Progenitor cell of endocrine pancreas (in vitro differentiated cells): ENCODE data around the gene ADAMTSL3. TPM values are rescaled to one million over a fixed set of nuclear protein-coding genes. Genes with fewer than 3 reads are reported as not detected.

ENCODE experiments used
- DNase-seq: peaks from one replicate; pipeline ENCODE4 v3.0.0; 2021; ENCODE audit warnings: low spot score; ENCODE audit not compliant: unreplicated experiment
- H3K27ac Mint-ChIP-seq: 2 replicates; pipeline ENCODE4 v1.8.0; 2021; ENCODE audit warnings: mild to moderate bottlenecking, moderate library complexity, mixed read lengths
- H3K27me3 Mint-ChIP-seq: 2 replicates; pipeline ENCODE4 v1.8.0; 2021; ENCODE audit warnings: mixed read lengths
- H3K36me3 Mint-ChIP-seq: 2 replicates; pipeline ENCODE4 v1.8.0; 2022; ENCODE audit warnings: mixed read lengths; ENCODE audit not compliant: insufficient read depth
- H3K4me1 Mint-ChIP-seq: 2 replicates; pipeline ENCODE4 v1.8.0; 2021; ENCODE audit warnings: low read depth, mixed read lengths
- H3K4me3 Mint-ChIP-seq: 2 replicates; pipeline ENCODE4 v1.8.0; 2021; ENCODE audit warnings: low read depth, mild to moderate bottlenecking, moderate library complexity, mixed read lengths
- H3K9me3 Mint-ChIP-seq: 2 replicates; pipeline ENCODE4 v1.8.0; 2021; ENCODE audit warnings: low read depth, mixed read lengths
- CTCF ChIP-seq: fragments of 200-600 bp; sonication (generic); IDR thresholded peaks from one replicate; pipeline ENCODE4 v1.5.0; 2021; ENCODE audit warnings: antibody characterized with exemption, mild to moderate bottlenecking; ENCODE audit not compliant: unreplicated experiment
- total RNA-seq: library from RNA; stranded (reverse); gene quantifications from 2 replicates; pipeline ENCODE4 v1.2.1, GENCODE V29; 2021

The ADAMTSL3 gene
- total RNA-seq, 1 donor from 2014 or later, result 0.24 TPM

GRCh38 chr15:83918011-83918410 lies 264.1 kb downstream of the ADAMTSL3 start:
- DNase-seq, result no peak
- Mint-ChIP-seq H3K36me3 (no peaks in the 10 kb centered on the region), H3K27ac (no peak overlapping the region), H3K9me3 (no peaks in the 10 kb centered on the region), H3K4me1 (no peaks in the 10 kb centered on the region), H3K4me3 (no peak overlapping the region), H3K27me3 (no peaks in the 10 kb centered on the region)
- no peak for TF ChIP-seq CTCF

GRCh38 chr15:83919319-83919830 lies 265.5 kb downstream of the ADAMTSL3 start:
- Mint-ChIP-seq H3K4me3 (no peak overlapping the region), H3K4me1 (no peaks in the 10 kb centered on the region), H3K36me3 (no peaks in the 10 kb centered on the region), H3K27me3 (no peaks in the 10 kb centered on the region), H3K9me3 (no peaks in the 10 kb centered on the region), H3K27ac (no peak overlapping the region)
- TF ChIP-seq CTCF, result no peak
- no peak for DNase-seq

GRCh38 chr15:83919978-83920510 lies 266.1 kb downstream of the ADAMTSL3 start:
- Mint-ChIP-seq H3K27ac (no peak overlapping the region), H3K9me3 (no peaks in the 10 kb centered on the region), H3K27me3 (no peaks in the 10 kb centered on the region), H3K4me3 (no peak overlapping the region), H3K4me1 (no peaks in the 10 kb centered on the region), H3K36me3 (no peaks in the 10 kb centered on the region)
- DNase-seq, result no peak
- no peak for TF ChIP-seq CTCF

- Mint-ChIP-seq H3K4me1 (no peaks in the 10 kb centered on the region), H3K36me3 (no peaks in the 10 kb centered on the region), H3K9me3 (no peaks in the 10 kb centered on the region), H3K4me3 (no peak overlapping the region), H3K27me3 (no peaks in the 10 kb centered on the region), H3K27ac (no peak overlapping the region)
- TF ChIP-seq CTCF, result no peak
- DNase-seq, result no peak
These were observed 268.8 kb downstream of the ADAMTSL3 start for GRCh38 chr15:83922649-83923294.

GRCh38 chr15:83926116-83926515 lies 272.2 kb downstream of the ADAMTSL3 start:
- no peak for DNase-seq
- TF ChIP-seq CTCF, result no peak
- no peaks in the 10 kb centered on the region for H3K27me3 Mint-ChIP-seq
- peaks cover 2% of the 10 kb centered on the region for H3K4me1 Mint-ChIP-seq
- no peak overlapping the region for H3K4me3 Mint-ChIP-seq
- no peak overlapping the region for H3K27ac Mint-ChIP-seq
- no peaks in the 10 kb centered on the region for H3K9me3 Mint-ChIP-seq
- H3K36me3 Mint-ChIP-seq, result no peaks in the 10 kb centered on the region
